Measurements from ENCODE around the gene ENTPD2. TPM values are rescaled to one million over a fixed set of nuclear protein-coding genes. Genes with fewer than 3 reads are reported as not detected.

ENTPD2 gene
- total and polyA plus RNA-seq, 10 of the 15 experiments (the other 5 are each of a cell fraction or from before 2014, with no cell fraction given) = 0.15 to 1.8 (median 0.65) TPM; not detected in 2

DNA sequence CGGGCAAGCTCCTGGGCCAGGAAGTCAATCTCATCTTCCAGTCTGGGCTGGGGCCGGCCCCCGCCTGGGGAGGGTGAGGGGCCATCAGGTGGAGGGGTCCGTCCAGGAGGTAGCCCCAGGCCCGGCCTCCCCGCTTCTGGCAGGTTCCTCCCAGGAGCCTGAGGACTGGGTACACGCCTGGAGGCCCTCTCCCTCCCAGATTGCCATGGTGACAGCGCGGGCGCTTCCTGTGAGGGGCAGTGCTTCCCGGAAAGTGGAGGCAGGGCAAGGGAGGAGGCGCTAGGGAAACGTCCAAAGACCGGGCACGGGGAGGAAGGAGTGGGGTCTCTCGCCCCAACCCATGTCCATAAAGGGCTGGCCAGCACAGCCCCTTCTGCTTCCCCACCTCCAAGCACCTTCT lies 12.7 kb downstream of the ENTPD2 start:
- DNase-seq (ENCODE audit: low read depth, low spot score) = no peak
- Histone ChIP-seq H3K4me3 (no peak overlapping the region), H3K4me2 (ENCODE audit: control insufficient read depth, insufficient read depth) (no peak overlapping the region), H3K36me3 (ENCODE audit: control insufficient read depth in 2 of 2, insufficient read depth in 2 of 2, low read length in 1 of 2) (no peaks in the 10 kb centered on the region), H4K20me1 (ENCODE audit: control insufficient read depth, insufficient read depth) (no peaks in the 10 kb centered on the region), H3K9ac (ENCODE audit: control insufficient read depth, insufficient read depth, low read length) (no peak overlapping the region), H3K4me1 (ENCODE audit: control insufficient read depth, insufficient read depth, low read length) (no peaks in the 10 kb centered on the region), H3K9me3 (replicated peaks; ENCODE audit: control insufficient read depth, insufficient read depth, low read length) (no peaks in the 10 kb centered on the region), H2AFZ (ENCODE audit: control insufficient read depth, low read depth, low read length) (no peak overlapping the region), H3K79me2 (ENCODE audit: control insufficient read depth, insufficient read depth, low read length) (no peaks in the 10 kb centered on the region), H3K27me3 (replicated peaks in 1 of 2; ENCODE audit: control insufficient read depth in 2 of 2, insufficient read depth in 2 of 2, low read length in 1 of 2) (peaks cover 5 to 13% of the 10 kb centered on the region in 2 experiments; a peak in 3 of 4 replicates), H3K27ac (ENCODE audit: control insufficient read depth, insufficient read depth) (no peak overlapping the region)
- BruUV-seq (replicated peaks) = no TSS peak
- ChIA-PET RAD21 (ENCODE audit: unreplicated experiment) (no interaction called here), CTCF (interaction anchor here (0.7 to 1.2 kb wide), 2 partner anchors 12 to 26 kb away, joined by 3 read pairs; no protein-coding TSS in a partner anchor), POLR2A (no interaction called here), SMC1A (ENCODE audit: uncharacterized antibody, unreplicated experiment) (no interaction called here)
- in situ Hi-C loops (cut with MboI) = no loop called here
- intact Hi-C loops (cut with micrococcal nuclease; ENCODE audit: unreplicated experiment) = loop anchor here (10.0 kb wide), 1 partner anchor 184 kb away; the partner anchor contains the start of genes CYSRT1, RNF208 and RNF224
- ATAC-seq = no peak
- WGBS (ENCODE audit: insufficient coverage, insufficient replicate concordance, low lambda C conversion rate, missing lambda C conversion rate) = 23% methylated on average over 13 of the region's 16 CpGs
- FAIRE-seq = no peak
- TF ChIP-seq, protein P1, sequence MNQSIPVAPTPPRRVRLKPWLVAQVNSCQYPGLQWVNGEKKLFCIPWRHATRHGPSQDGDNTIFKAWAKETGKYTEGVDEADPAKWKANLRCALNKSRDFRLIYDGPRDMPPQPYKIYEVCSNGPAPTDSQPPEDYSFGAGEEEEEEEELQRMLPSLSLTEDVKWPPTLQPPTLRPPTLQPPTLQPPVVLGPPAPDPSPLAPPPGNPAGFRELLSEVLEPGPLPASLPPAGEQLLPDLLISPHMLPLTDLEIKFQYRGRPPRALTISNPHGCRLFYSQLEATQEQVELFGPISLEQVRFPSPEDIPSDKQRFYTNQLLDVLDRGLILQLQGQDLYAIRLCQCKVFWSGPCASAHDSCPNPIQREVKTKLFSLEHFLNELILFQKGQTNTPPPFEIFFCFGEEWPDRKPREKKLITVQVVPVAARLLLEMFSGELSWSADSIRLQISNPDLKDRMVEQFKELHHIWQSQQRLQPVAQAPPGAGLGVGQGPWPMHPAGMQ (IDR thresholded peaks at IDR 0.05; ENCODE audit: borderline replicate concordance) = no peak
- no peak for TF ChIP-seq RELB (IDR thresholded peaks at IDR 0.05; ENCODE audit: low read depth)

DNA sequence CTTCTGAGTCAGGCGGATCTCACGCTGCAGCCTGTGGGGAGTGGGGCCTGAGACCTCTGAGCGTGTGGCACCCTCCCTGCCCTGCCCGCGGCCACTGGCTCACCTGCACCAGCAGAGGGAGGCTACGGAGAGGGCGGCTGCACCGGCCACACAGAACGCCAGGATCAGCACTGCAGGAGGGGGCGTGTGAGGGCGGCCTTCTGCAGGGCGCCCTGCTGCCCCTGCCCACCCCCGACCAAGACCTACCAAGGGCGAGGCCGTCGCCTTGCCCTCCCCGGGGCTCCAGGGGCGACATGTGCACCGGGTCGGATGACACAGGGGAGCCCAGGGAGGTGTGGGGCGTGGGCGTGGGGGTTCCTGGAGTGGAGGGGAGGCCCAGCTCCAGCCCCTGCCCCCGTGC lies 13.3 kb downstream of the ENTPD2 start:
- in situ Hi-C loops (cut with MboI) (no loop called here), intact Hi-C loops (cut with micrococcal nuclease; ENCODE audit: unreplicated experiment) (loop anchor here (10.0 kb wide), 1 partner anchor 184 kb away; the partner anchor contains the start of genes CYSRT1, RNF208 and RNF224)
- no peak overlapping the region for H3K4me3 ChIP-seq
- 54% methylated on average over 23 of the region's 23 CpGs for WGBS (ENCODE audit: insufficient coverage, insufficient replicate concordance, low lambda C conversion rate, missing lambda C conversion rate)
- no peaks in the 10 kb centered on the region for H3K36me3 ChIP-seq (ENCODE audit: control insufficient read depth in 2 of 2, insufficient read depth in 2 of 2, low read length in 1 of 2)
- ChIA-PET RAD21 (ENCODE audit: unreplicated experiment) (no interaction called here), SMC1A (ENCODE audit: uncharacterized antibody, unreplicated experiment) (no interaction called here), CTCF (interaction anchor here (0.7 to 1.2 kb wide), 2 partner anchors 11 to 26 kb away, joined by 3 read pairs; no protein-coding TSS in a partner anchor), POLR2A (no interaction called here)
- FAIRE-seq (no peak), ATAC-seq (no peak), DNase-seq (ENCODE audit: low read depth, low spot score) (no peak)
- no TSS peak for BruUV-seq (replicated peaks)
- H3K4me1 ChIP-seq (ENCODE audit: control insufficient read depth, insufficient read depth, low read length) = no peaks in the 10 kb centered on the region
- no peaks in the 10 kb centered on the region for H4K20me1 ChIP-seq (ENCODE audit: control insufficient read depth, insufficient read depth)
- peaks cover 5 to 11% of the 10 kb centered on the region in 2 experiments; a peak in 3 of 4 replicates for H3K27me3 ChIP-seq (replicated peaks in 1 of 2; ENCODE audit: control insufficient read depth in 2 of 2, insufficient read depth in 2 of 2, low read length in 1 of 2)
- no peaks in the 10 kb centered on the region for H3K79me2 ChIP-seq (ENCODE audit: control insufficient read depth, insufficient read depth, low read length)
- no peak overlapping the region for H2AFZ ChIP-seq (ENCODE audit: control insufficient read depth, low read depth, low read length)
- no peaks in the 10 kb centered on the region for H3K9me3 ChIP-seq (replicated peaks; ENCODE audit: control insufficient read depth, insufficient read depth, low read length)
- no peak overlapping the region for H3K9ac ChIP-seq (ENCODE audit: control insufficient read depth, insufficient read depth, low read length)
- H3K4me2 ChIP-seq (ENCODE audit: control insufficient read depth, insufficient read depth) = no peak overlapping the region
- H3K27ac ChIP-seq (ENCODE audit: control insufficient read depth, insufficient read depth) = no peak overlapping the region
- TF ChIP-seq NFYA (IDR thresholded peaks at IDR 0.05; ENCODE audit: borderline replicate concordance, low read depth, low read length) = no peak
- TF ChIP-seq ZNF622 (IDR thresholded peaks at IDR 0.05) = no peak
- TF ChIP-seq HDGF (IDR thresholded peaks at IDR 0.05) = no peak
- no peak for TF ChIP-seq SMAD1 (IDR thresholded peaks at IDR 0.05; ENCODE audit: low read depth, partially characterized antibody)
- no peak for TF ChIP-seq SIN3A (IDR thresholded peaks at IDR 0.05; ENCODE audit: low read depth, low read length)
- no peak for TF ChIP-seq EZH2 (IDR thresholded peaks at IDR 0.05; ENCODE audit: borderline replicate concordance, control insufficient read depth, low read depth, low read length)
- no peak for TF ChIP-seq FOXM1 (IDR thresholded peaks at IDR 0.05; ENCODE audit: low read depth, low read length)
- no peak for TF ChIP-seq SMARCA5 (IDR thresholded peaks at IDR 0.05)
- TF ChIP-seq EED (IDR thresholded peaks at IDR 0.05; ENCODE audit: low read depth) = no peak
- TF ChIP-seq EGR1 (IDR thresholded peaks at IDR 0.05; ENCODE audit: borderline replicate concordance in 1 of 2, low read depth in 2 of 2, low read length in 2 of 2) = no peak
- TF ChIP-seq DPF2 (IDR thresholded peaks at IDR 0.05) = no peak
